Adrenal gland (tissue), 5 donors: ENCODE results near the gene PHF12.

ENCODE experiments used
- CTCF ChIP-seq, 6 experiments: fragments of 450-650 bp in 4 of 6; fragments of 200-600 bp in 2 of 6; sonication (generic) in 1 of 6; IDR thresholded peaks; 1 replicate in 5 of 6; 2 replicates in 1 of 6; pipeline versions ENCODE4 v1.5.1 to v1.8.0; 2016 to 2021; ENCODE audit warnings: antibody characterized with exemption in 6 of 6, mild to moderate bottlenecking in 2 of 6, moderate library complexity in 1 of 6
- POLR2A ChIP-seq, 2 donors: fragments of 450-650 bp; IDR thresholded peaks; one replicate each; pipeline ENCODE4 v1.6.1; 2017; ENCODE audit warnings: antibody characterized with exemption in 2 of 2, mild to moderate bottlenecking in 2 of 2, moderate library complexity in 1 of 2
- donor health status: DM: no; HTN: no; CAD: no.

DNA sequence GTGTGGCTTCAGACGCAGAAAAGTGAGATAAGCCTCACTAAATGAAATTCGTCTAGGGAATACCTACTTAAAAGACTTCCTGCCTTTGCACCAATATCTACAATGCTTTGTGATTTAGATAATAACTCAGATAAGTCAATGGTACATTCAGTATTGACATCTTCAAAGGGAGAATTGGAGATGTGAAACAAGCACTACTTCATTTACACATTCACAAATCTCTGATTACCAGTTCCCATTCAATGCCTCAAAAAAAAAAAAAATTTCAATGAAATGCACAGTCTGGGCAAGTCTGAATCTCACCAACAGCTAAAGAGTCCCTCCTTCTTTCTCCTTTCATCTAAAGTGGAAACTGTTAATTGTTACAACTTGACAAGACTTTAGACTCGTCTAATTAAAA, 3.7 kb downstream of the PHF12 start:
- TF ChIP-seq CTCF (IDR thresholded peaks at IDR 0.05) = no peak
- no peak for TF ChIP-seq POLR2A (IDR thresholded peaks at IDR 0.05)
